Activated B cell treated with CpG ODN at 0.5 μM for 24 hours (primary cell): ENCODE measurements around the gene PTPRZ1. TPM values are rescaled to one million over a fixed set of nuclear protein-coding genes. Genes with fewer than 3 reads are reported as not detected.

Source experiments
- ATAC-seq: fragments of 200-7000 bp; cut with Tn5 transposase; one replicate; pipeline ENCODE4 v1.10.0; 2021; ENCODE audit warnings: low read depth, mild to moderate bottlenecking, moderate library complexity
- CTCF ChIA-PET: fragments of 350-600 bp; sonication (Branson Sonifier 250); formaldehyde crosslinking; loops from one replicate; lab custom pipeline; 2021; ENCODE audit warnings: antibody characterized with exemption; lab: Charles Lee
- POLR2A ChIA-PET: fragments of 350-600 bp; sonication (Branson Sonifier 250); formaldehyde crosslinking; loops from one replicate; lab custom pipeline; 2021; ENCODE audit warnings: antibody characterized with exemption; lab: Charles Lee
- DNase-seq: peaks from one replicate; pipeline ENCODE4 v3.0.0; 2022
- H3K27ac Mint-ChIP-seq: one replicate; pipeline ENCODE4 v1.8.0; 2020; ENCODE audit warnings: mixed read lengths
- H3K27me3 Mint-ChIP-seq: one replicate; pipeline ENCODE4 v1.8.0; 2021; ENCODE audit warnings: mixed read lengths
- H3K36me3 Mint-ChIP-seq: one replicate; pipeline ENCODE4 v1.8.0; 2021; ENCODE audit warnings: low read depth, mixed read lengths
- H3K4me1 Mint-ChIP-seq: one replicate; pipeline ENCODE4 v1.8.0; 2021; ENCODE audit warnings: mixed read lengths
- H3K4me3 Mint-ChIP-seq: one replicate; pipeline ENCODE4 v1.8.0; 2020; ENCODE audit warnings: mild to moderate bottlenecking, mixed read lengths
- H3K9me3 Mint-ChIP-seq: one replicate; pipeline ENCODE4 v1.8.0; 2020; ENCODE audit warnings: mixed read lengths
- CTCF ChIP-seq: fragments of 200-600 bp; IDR thresholded peaks from one replicate; pipeline ENCODE4 v1.8.0; 2022; ENCODE audit warnings: antibody characterized with exemption, mild to moderate bottlenecking
- intact Hi-C: fragments of 100-400 bp; cut with micrococcal nuclease; formaldehyde crosslinking; loops from one replicate; pipeline ENCODE4 v1.15.1; 2024
- total RNA-seq: library from RNA; stranded (reverse); gene quantifications from 2 replicates; pipeline ENCODE4 v1.2.3, GENCODE V29; 2022

The PTPRZ1 gene
- total RNA-seq, 1 donor from 2014 or later: not detected

- Mint-ChIP-seq H3K9me3 (no peaks in the 10 kb centered on the region), H3K4me1 (no peaks in the 10 kb centered on the region), H3K27me3 (no peaks in the 10 kb centered on the region), H3K4me3 (no peak overlapping the region), H3K36me3 (no peaks in the 10 kb centered on the region), H3K27ac (no peak overlapping the region)
- CTCF ChIA-PET: no interaction called here
- no peak for TF ChIP-seq CTCF
- intact Hi-C loops: no loop called here
- POLR2A ChIA-PET: no interaction called here
- DNase-seq: no peak
- ATAC-seq: no peak
Measured at GRCh38 chr7:121833991-121834390, 39.0 kb upstream of the PTPRZ1 start.

GRCh38 chr7:121837462-121837861, 35.5 kb upstream of the PTPRZ1 start:
- POLR2A ChIA-PET: no interaction called here
- CTCF ChIA-PET: no interaction called here
- H3K4me3 Mint-ChIP-seq: no peak overlapping the region
- ATAC-seq (no peak), DNase-seq (no peak)
- no peak overlapping the region for H3K27ac Mint-ChIP-seq
- no peaks in the 10 kb centered on the region for H3K27me3 Mint-ChIP-seq
- H3K4me1 Mint-ChIP-seq: no peaks in the 10 kb centered on the region
- no peaks in the 10 kb centered on the region for H3K36me3 Mint-ChIP-seq
- intact Hi-C loops: no loop called here
- TF ChIP-seq CTCF: no peak
- H3K9me3 Mint-ChIP-seq: no peaks in the 10 kb centered on the region

GRCh38 chr7:121847041-121847440, 25.9 kb upstream of the PTPRZ1 start:
- intact Hi-C loops: no loop called here
- ATAC-seq (no peak), DNase-seq (no peak)
- CTCF ChIA-PET: no interaction called here
- no peaks in the 10 kb centered on the region for H3K4me1 Mint-ChIP-seq
- TF ChIP-seq CTCF: no peak
- no peaks in the 10 kb centered on the region for H3K9me3 Mint-ChIP-seq
- H3K4me3 Mint-ChIP-seq: no peak overlapping the region
- no peaks in the 10 kb centered on the region for H3K36me3 Mint-ChIP-seq
- H3K27ac Mint-ChIP-seq: no peak overlapping the region
- H3K27me3 Mint-ChIP-seq: no peaks in the 10 kb centered on the region
- POLR2A ChIA-PET: no interaction called here

- ChIA-PET CTCF (no interaction called here), POLR2A (no interaction called here)
- ATAC-seq (no peak), DNase-seq (no peak)
- no peak for TF ChIP-seq CTCF
- Mint-ChIP-seq H3K27ac (no peak overlapping the region), H3K9me3 (no peaks in the 10 kb centered on the region), H3K27me3 (no peaks in the 10 kb centered on the region), H3K36me3 (no peaks in the 10 kb centered on the region), H3K4me3 (no peak overlapping the region), H3K4me1 (no peaks in the 10 kb centered on the region)
- intact Hi-C loops: no loop called here
Measured at GRCh38 chr7:121853307-121853706, 19.7 kb upstream of the PTPRZ1 start.

GRCh38 chr7:121860953-121861352, 12.0 kb upstream of the PTPRZ1 start:
- intact Hi-C loops: no loop called here
- Mint-ChIP-seq H3K27ac (no peak overlapping the region), H3K36me3 (no peaks in the 10 kb centered on the region), H3K4me1 (no peaks in the 10 kb centered on the region), H3K27me3 (peaks cover 3% of the 10 kb centered on the region), H3K9me3 (no peaks in the 10 kb centered on the region), H3K4me3 (no peak overlapping the region)
- ATAC-seq (no peak), DNase-seq (no peak)
- ChIA-PET POLR2A (no interaction called here), CTCF (no interaction called here)
- no peak for TF ChIP-seq CTCF
